Panc1 (cell line): Measurements from ENCODE around the gene NCOA6. TPM values are rescaled to one million over a fixed set of nuclear protein-coding genes. Genes with fewer than 3 reads are reported as not detected.

ENCODE experiments used
- ATAC-seq: fragments of 200-7000 bp; cut with Tn5 transposase; 2 replicates; pipeline ENCODE4 v1.9.1; 2020; ENCODE audit warnings: mild to moderate bottlenecking, moderate library complexity
- BruUV-seq: library from RNA; stranded (reverse); fragments of 400-500 nt; replicated peaks from 2 replicates; lab custom pipeline; 2021; lab: Mats Ljungman, UMichigan
- CTCF ChIA-PET: fragments of 300-600 bp; sonication (Branson Sonifier 250); formaldehyde crosslinking; loops from one replicate; lab custom pipeline; 2022; ENCODE audit warnings: antibody characterized with exemption; lab: Charles Lee
- POLR2A ChIA-PET: fragments of 300-600 bp; sonication (Branson Sonifier 250); formaldehyde crosslinking; loops from one replicate; lab custom pipeline; 2022; ENCODE audit warnings: antibody characterized with exemption; lab: Charles Lee
- DNase-seq: peaks from one replicate; pipeline ENCODE4 v3.0.0-alpha.2; 2010; ENCODE audit warnings: low read depth, low spot score
- H3K27ac ChIP-seq: 2 replicates; pipeline ENCODE4 v1.5.1; 2011; ENCODE audit warnings: mild to moderate bottlenecking, low read length, inconsistent platforms
- H3K27me3 ChIP-seq: fragments of 200-500 bp; sonication (Bioruptor generic); 2 replicates; pipeline ENCODE4 v1.6.0; 2014; ENCODE audit warnings: low read length, inconsistent platforms; ENCODE audit not compliant: control insufficient read depth, insufficient read depth
- H3K36me3 ChIP-seq: fragments of 200-500 bp; sonication (Bioruptor generic); 2 replicates; pipeline ENCODE4 v1.5.1; 2014; ENCODE audit warnings: inconsistent platforms, mild to moderate bottlenecking, low read length, moderate library complexity; ENCODE audit not compliant: control insufficient read depth, insufficient read depth
- H3K4me1 ChIP-seq: 2 replicates; pipeline ENCODE4 v1.5.1; 2011; ENCODE audit warnings: inconsistent platforms, mild to moderate bottlenecking, low read length, moderate library complexity; ENCODE audit not compliant: control insufficient read depth, insufficient read depth
- H3K4me3 ChIP-seq, 2 experiments: 2 replicates each; pipeline ENCODE4 v1.5.1; 2011 to 2012; ENCODE audit warnings: low read depth in 2 of 2, low read length in 2 of 2, mild to moderate bottlenecking in 2 of 2, inconsistent platforms in 1 of 2, moderate library complexity in 1 of 2
- H3K9me3 ChIP-seq: fragments of 200-500 bp; sonication (Bioruptor generic); 2 replicates; pipeline ENCODE4 v1.5.1; 2014; ENCODE audit warnings: low read depth, mild to moderate bottlenecking, inconsistent platforms, low read length, moderate library complexity; ENCODE audit not compliant: control insufficient read depth, insufficient read depth
- POLR2AphosphoS5 ChIP-seq: IDR thresholded peaks from 2 replicates; pipeline ENCODE4 v1.6.1; 2012; ENCODE audit warnings: mild to moderate bottlenecking, low read depth, low read length, moderate library complexity
- SIN3A ChIP-seq: IDR thresholded peaks from 2 replicates; pipeline ENCODE4 v1.6.1; 2012; ENCODE audit warnings: low read depth, mild to moderate bottlenecking, low read length, moderate library complexity, borderline replicate concordance; ENCODE audit not compliant: insufficient read depth
- TCF7L2 ChIP-seq: IDR thresholded peaks from 2 replicates; pipeline ENCODE4 v1.6.1; 2011; ENCODE audit warnings: mild to moderate bottlenecking, low read depth, low read length, inconsistent platforms
- in situ Hi-C: cut with HindIII; loops from 2 replicates; pipeline ENCODE4 v1.10.0; 2016; ENCODE audit warnings: low sequenced_read_pairs, low pct_unique_long_range_greater_than_20kb
- intact Hi-C: fragments of 100-400 bp; cut with micrococcal nuclease; formaldehyde crosslinking; loops from one replicate; pipeline ENCODE4 v1.10.0; 2022; ENCODE audit not compliant: unreplicated experiment
- total RNA-seq: library from RNA; stranded (reverse); gene quantifications from one replicate; pipeline ENCODE4 v1.2.1, GENCODE V29; 2021; ENCODE audit not compliant: unreplicated experiment
- TF ChIP-seq, protein P1 (sequence below), 2 experiments: IDR thresholded peaks; 2 replicates each; pipeline ENCODE4 v1.6.1; 2011 to 2012; ENCODE audit warnings: low read depth in 2 of 2, control low read depth in 1 of 2, low read length in 1 of 2, mild to moderate bottlenecking in 1 of 2, moderate library complexity in 1 of 2; ENCODE audit not compliant: insufficient read depth in 1 of 2
- TF ChIP-seq, protein P2 (sequence below): fragments of 450-650 bp; IDR thresholded peaks from 2 replicates; pipeline ENCODE4 v1.5.1; 2017; ENCODE audit warnings: mild to moderate bottlenecking

The NCOA6 gene
- total RNA-seq, 1 experiment from 2014 or later: 28.9 TPM

DNA sequence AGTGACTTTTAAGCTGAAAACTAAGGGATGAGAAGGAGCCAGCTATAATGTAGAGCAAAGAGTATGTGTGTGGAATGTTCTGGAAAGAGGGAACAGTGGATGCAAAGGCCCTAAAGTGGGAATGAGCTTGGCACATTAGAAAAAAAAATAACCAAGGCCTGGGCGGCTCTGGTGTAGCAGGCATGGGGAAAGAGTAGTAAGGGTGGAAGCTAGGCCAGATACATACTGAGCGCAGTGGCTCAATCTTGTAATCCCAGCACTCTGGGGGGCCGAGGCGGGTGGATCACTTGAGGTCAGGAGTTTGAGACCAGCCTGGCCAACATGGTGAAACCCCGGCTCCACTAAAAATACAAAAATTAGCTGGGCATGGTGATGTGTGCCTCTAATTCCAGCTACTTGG, 38.8 kb upstream of the NCOA6 start:
- Histone ChIP-seq H3K4me3 (no peak overlapping the region), H3K27ac (no peak overlapping the region), H3K36me3 (no peaks in the 10 kb centered on the region), H3K9me3 (no peaks in the 10 kb centered on the region), H3K4me1 (no peaks in the 10 kb centered on the region), H3K27me3 (no peaks in the 10 kb centered on the region)
- POLR2A ChIA-PET: no interaction called here
- no TSS peak for BruUV-seq
- intact Hi-C loops (no loop called here), in situ Hi-C loops (no loop called here)
- ATAC-seq: no peak
- DNase-seq: no peak
- TF ChIP-seq SIN3A (no peak), POLR2AphosphoS5 (no peak), TCF7L2 (no peak)
- TF ChIP-seq, protein P1, sequence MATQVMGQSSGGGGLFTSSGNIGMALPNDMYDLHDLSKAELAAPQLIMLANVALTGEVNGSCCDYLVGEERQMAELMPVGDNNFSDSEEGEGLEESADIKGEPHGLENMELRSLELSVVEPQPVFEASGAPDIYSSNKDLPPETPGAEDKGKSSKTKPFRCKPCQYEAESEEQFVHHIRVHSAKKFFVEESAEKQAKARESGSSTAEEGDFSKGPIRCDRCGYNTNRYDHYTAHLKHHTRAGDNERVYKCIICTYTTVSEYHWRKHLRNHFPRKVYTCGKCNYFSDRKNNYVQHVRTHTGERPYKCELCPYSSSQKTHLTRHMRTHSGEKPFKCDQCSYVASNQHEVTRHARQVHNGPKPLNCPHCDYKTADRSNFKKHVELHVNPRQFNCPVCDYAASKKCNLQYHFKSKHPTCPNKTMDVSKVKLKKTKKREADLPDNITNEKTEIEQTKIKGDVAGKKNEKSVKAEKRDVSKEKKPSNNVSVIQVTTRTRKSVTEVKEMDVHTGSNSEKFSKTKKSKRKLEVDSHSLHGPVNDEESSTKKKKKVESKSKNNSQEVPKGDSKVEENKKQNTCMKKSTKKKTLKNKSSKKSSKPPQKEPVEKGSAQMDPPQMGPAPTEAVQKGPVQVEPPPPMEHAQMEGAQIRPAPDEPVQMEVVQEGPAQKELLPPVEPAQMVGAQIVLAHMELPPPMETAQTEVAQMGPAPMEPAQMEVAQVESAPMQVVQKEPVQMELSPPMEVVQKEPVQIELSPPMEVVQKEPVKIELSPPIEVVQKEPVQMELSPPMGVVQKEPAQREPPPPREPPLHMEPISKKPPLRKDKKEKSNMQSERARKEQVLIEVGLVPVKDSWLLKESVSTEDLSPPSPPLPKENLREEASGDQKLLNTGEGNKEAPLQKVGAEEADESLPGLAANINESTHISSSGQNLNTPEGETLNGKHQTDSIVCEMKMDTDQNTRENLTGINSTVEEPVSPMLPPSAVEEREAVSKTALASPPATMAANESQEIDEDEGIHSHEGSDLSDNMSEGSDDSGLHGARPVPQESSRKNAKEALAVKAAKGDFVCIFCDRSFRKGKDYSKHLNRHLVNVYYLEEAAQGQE (IDR thresholded peaks at IDR 0.05; ENCODE audit: insufficient read depth in 1 of 2, low read depth in 2 of 2, low read length in 1 of 2): no peak
- TF ChIP-seq, protein P2, sequence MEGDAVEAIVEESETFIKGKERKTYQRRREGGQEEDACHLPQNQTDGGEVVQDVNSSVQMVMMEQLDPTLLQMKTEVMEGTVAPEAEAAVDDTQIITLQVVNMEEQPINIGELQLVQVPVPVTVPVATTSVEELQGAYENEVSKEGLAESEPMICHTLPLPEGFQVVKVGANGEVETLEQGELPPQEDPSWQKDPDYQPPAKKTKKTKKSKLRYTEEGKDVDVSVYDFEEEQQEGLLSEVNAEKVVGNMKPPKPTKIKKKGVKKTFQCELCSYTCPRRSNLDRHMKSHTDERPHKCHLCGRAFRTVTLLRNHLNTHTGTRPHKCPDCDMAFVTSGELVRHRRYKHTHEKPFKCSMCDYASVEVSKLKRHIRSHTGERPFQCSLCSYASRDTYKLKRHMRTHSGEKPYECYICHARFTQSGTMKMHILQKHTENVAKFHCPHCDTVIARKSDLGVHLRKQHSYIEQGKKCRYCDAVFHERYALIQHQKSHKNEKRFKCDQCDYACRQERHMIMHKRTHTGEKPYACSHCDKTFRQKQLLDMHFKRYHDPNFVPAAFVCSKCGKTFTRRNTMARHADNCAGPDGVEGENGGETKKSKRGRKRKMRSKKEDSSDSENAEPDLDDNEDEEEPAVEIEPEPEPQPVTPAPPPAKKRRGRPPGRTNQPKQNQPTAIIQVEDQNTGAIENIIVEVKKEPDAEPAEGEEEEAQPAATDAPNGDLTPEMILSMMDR: no peak
- CTCF ChIA-PET: no interaction called here

DNA sequence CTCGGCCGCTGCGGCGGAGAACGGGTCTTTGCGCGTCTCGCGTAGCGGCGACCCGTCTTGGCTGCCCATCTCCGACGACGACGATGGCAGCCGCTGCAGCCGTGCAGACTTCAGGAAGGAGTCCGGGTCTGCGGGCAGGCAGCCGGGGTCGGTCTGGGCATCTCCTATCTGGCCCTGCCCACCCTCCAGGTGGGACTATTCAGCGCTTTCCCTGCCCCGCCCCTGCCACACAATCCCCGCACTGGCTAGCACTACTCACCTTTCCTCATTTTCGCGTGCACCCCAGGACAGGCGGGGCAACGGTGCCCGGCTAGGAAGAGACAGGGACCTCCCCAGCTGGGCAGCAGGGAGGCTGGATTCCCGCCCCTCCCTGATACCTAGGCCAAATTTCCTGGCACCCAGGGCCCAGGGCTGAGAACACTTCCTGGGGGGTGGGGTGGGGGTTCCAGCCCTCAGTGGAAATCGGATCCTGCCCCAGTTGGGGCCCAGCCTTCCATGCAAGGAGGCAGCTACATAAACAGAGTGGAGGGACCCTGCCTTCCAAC, 38.0 kb upstream of the NCOA6 start:
- ChIA-PET CTCF (no interaction called here), POLR2A (no interaction called here)
- Histone ChIP-seq H3K9me3 (no peaks in the 10 kb centered on the region), H3K4me3 (no peak overlapping the region), H3K27ac (no peak overlapping the region), H3K36me3 (no peaks in the 10 kb centered on the region), H3K4me1 (no peaks in the 10 kb centered on the region), H3K27me3 (no peaks in the 10 kb centered on the region)
- no TSS peak for BruUV-seq
- ATAC-seq: no peak
- in situ Hi-C loops (no loop called here), intact Hi-C loops (no loop called here)
- TF ChIP-seq, protein P1 (IDR thresholded peaks at IDR 0.05; ENCODE audit: insufficient read depth in 1 of 2, low read depth in 2 of 2, low read length in 1 of 2): no peak
- TF ChIP-seq, protein P2: no peak
- TF ChIP-seq TCF7L2 (no peak), POLR2AphosphoS5 (no peak), SIN3A (no peak)
- DNase-seq: no peak
